GM12878 (cell line): ENCODE data around the gene TDRD15. TPM values are rescaled to one million over a fixed set of nuclear protein-coding genes. Genes with fewer than 3 reads are reported as not detected.
"Not testable (repeated sequence)": the region's sequence is repeated elsewhere in the genome, so short reads cannot be mapped to it uniquely, and the experiment has no call there.

Experiments used
- ATAC-seq: fragments of 200-7000 bp; cut with Tn5 transposase; 3 replicates; pipeline ENCODE4 v1.9.1; 2020; ENCODE audit warnings: mild to moderate bottlenecking, moderate library complexity
- BruUV-seq: library from RNA; stranded (reverse); fragments of 400-500 nt; replicated peaks from 2 replicates; lab custom pipeline; 2021; lab: Mats Ljungman, UMichigan
- CTCF ChIA-PET: fragments of 300-600 bp; sonication (Branson Sonifier 250); formaldehyde crosslinking; extraction: SDS; loops from one replicate; lab custom pipeline; 2021; ENCODE audit warnings: inconsistent platforms; lab: Yijun Ruan, JAX
- POLR2A ChIA-PET: fragments of 350-600 bp; formaldehyde crosslinking; extraction: SDS; loops from one replicate; lab custom pipeline; 2021; ENCODE audit warnings: inconsistent platforms; lab: Charles Lee
- RAD21 ChIA-PET: fragments of 300-600 bp; sonication (Branson Sonifier 250); formaldehyde crosslinking; loops from one replicate; lab custom pipeline; 2023; ENCODE audit warnings: antibody characterized with exemption; ENCODE audit not compliant: unreplicated experiment; lab: Charles Lee
- SMC1A ChIA-PET: fragments of 300-600 bp; sonication (Branson Sonifier 250); formaldehyde crosslinking; loops from one replicate; lab custom pipeline; 2023; ENCODE audit not compliant: unreplicated experiment, uncharacterized antibody; lab: Charles Lee
- DNase-seq: peaks from one replicate; pipeline ENCODE4 v3.0.0-alpha.2; 2011; ENCODE audit warnings: low read depth, low spot score
- FAIRE-seq: peaks from 3 replicates; lab custom pipeline; 2011; peaks lifted over from hg19 to GRCh38; lab: Jason Lieb, UNC
- H2AFZ ChIP-seq: 2 replicates; pipeline ENCODE4 v1.6.0; 2011; ENCODE audit warnings: low read depth, low read length, control low read depth; ENCODE audit not compliant: control insufficient read depth
- H3K27ac ChIP-seq: 2 replicates; pipeline ENCODE4 v1.5.1; 2011; ENCODE audit warnings: control low read depth; ENCODE audit not compliant: control insufficient read depth, insufficient read depth
- H3K27me3 ChIP-seq, 2 experiments: replicated peaks in 1 of 2; 2 replicates each; pipeline versions ENCODE4 v1.6.0 to v1.6.1; 2011; ENCODE audit warnings: low read length in 1 of 2; ENCODE audit not compliant: control insufficient read depth in 2 of 2, insufficient read depth in 2 of 2
- H3K36me3 ChIP-seq, 2 experiments: 2 replicates each; pipeline ENCODE4 v1.5.1; 2011; ENCODE audit warnings: low read length in 1 of 2; ENCODE audit not compliant: control insufficient read depth in 2 of 2, insufficient read depth in 2 of 2
- H3K4me1 ChIP-seq: 2 replicates; pipeline ENCODE4 v1.6.1; 2011; ENCODE audit warnings: mild to moderate bottlenecking, low read length, moderate library complexity, mixed read lengths; ENCODE audit not compliant: control insufficient read depth, insufficient read depth
- H3K4me2 ChIP-seq: 2 replicates; pipeline ENCODE4 v1.6.0; 2011; ENCODE audit warnings: control low read depth; ENCODE audit not compliant: control insufficient read depth, insufficient read depth
- H3K4me3 ChIP-seq: fragments of 200-600 bp; sonication (generic); 2 replicates; pipeline ENCODE4 v1.5.1; 2016
- H3K79me2 ChIP-seq: 2 replicates; pipeline ENCODE4 v1.6.0; 2011; ENCODE audit warnings: low read length; ENCODE audit not compliant: control insufficient read depth, insufficient read depth
- H3K9ac ChIP-seq: 2 replicates; pipeline ENCODE4 v1.8.0; 2011; ENCODE audit warnings: low read length, control low read depth, mixed read lengths; ENCODE audit not compliant: control insufficient read depth, insufficient read depth
- H3K9me3 ChIP-seq: replicated peaks from 3 replicates; pipeline ENCODE4 v1.5.1; 2011; ENCODE audit warnings: mild to moderate bottlenecking, low read length; ENCODE audit not compliant: control insufficient read depth, insufficient read depth
- H4K20me1 ChIP-seq: 2 replicates; pipeline ENCODE4 v1.6.0; 2011; ENCODE audit not compliant: control insufficient read depth, insufficient read depth
- CHD4 ChIP-seq: fragments of 200-600 bp; sonication (generic); IDR thresholded peaks from 2 replicates; pipeline ENCODE4 v1.6.1; 2016; ENCODE audit warnings: mild to moderate bottlenecking
- CREM ChIP-seq: IDR thresholded peaks from 2 replicates; pipeline ENCODE4 v1.6.1; 2014; ENCODE audit warnings: antibody characterized with exemption, low read depth
- FOXK2 ChIP-seq: fragments of 450-650 bp; IDR thresholded peaks from 2 replicates; pipeline ENCODE4 v1.6.1; 2017; ENCODE audit warnings: mild to moderate bottlenecking, moderate library complexity
- GABPA ChIP-seq: IDR thresholded peaks from 2 replicates; pipeline ENCODE4 v1.6.1; 2014; ENCODE audit warnings: antibody characterized with exemption, low read depth, mild to moderate bottlenecking, inconsistent platforms
- MTA3 ChIP-seq: IDR thresholded peaks from 2 replicates; pipeline ENCODE4 v1.6.1; 2012; ENCODE audit warnings: low read length, inconsistent platforms, borderline replicate concordance
- PAX5 ChIP-seq: IDR thresholded peaks from 2 replicates; pipeline ENCODE4 v1.6.1; 2011; ENCODE audit warnings: low read depth, low read length, borderline replicate concordance
- PAX8 ChIP-seq: fragments of 450-650 bp; IDR thresholded peaks from 2 replicates; pipeline ENCODE4 v1.6.1; 2017; ENCODE audit warnings: mild to moderate bottlenecking, moderate library complexity
- RB1 ChIP-seq: fragments of 450-650 bp; formaldehyde crosslinking; IDR thresholded peaks from 2 replicates; pipeline ENCODE4 v1.6.1; 2017; ENCODE audit warnings: mild to moderate bottlenecking, borderline replicate concordance
- RBBP5 ChIP-seq: fragments of 200-600 bp; sonication (generic); conservative IDR thresholded peaks from 2 replicates; pipeline ENCODE4 v1.6.1; 2016
- STAT1 ChIP-seq: fragments of 450-650 bp; conservative IDR thresholded peaks from 2 replicates; pipeline ENCODE4 v1.6.1; 2014; ENCODE audit warnings: antibody characterized with exemption, mild to moderate bottlenecking
- YY1 ChIP-seq: IDR thresholded peaks from 2 replicates; pipeline ENCODE4 v1.6.1; 2011; ENCODE audit warnings: low read depth, mild to moderate bottlenecking, low read length
- ZBED1 ChIP-seq: IDR thresholded peaks from 2 replicates; pipeline ENCODE4 v1.6.1; 2016; ENCODE audit warnings: borderline replicate concordance
- ZZZ3 ChIP-seq: IDR thresholded peaks from 2 replicates; pipeline ENCODE4 v1.6.1; 2011; ENCODE audit warnings: low read depth; ENCODE audit not compliant: control insufficient read depth, insufficient read length
- WGBS: methylation state at CpG from one replicate; pipeline ENCODE4 v1.1.6; 2016; ENCODE audit warnings: low lambda C conversion rate; ENCODE audit not compliant: insufficient replicate concordance, insufficient coverage; ENCODE audit errors: missing lambda C conversion rate; 5-methylcytosine and 5-hydroxymethylcytosine counted together
- in situ Hi-C: fragments of 300-500 bp; cut with MboI; formaldehyde crosslinking; loops from 9 replicates; pipeline ENCODE4 v1.14.3; 2018; ENCODE audit warnings: mixed read lengths
- intact Hi-C: fragments of 100-400 bp; cut with micrococcal nuclease; formaldehyde crosslinking; loops from one replicate; pipeline ENCODE4 v1.14.2; 2022; ENCODE audit not compliant: unreplicated experiment
- polyA plus RNA-seq, 11 experiments: library from polyadenylated mRNA; depleted of rRNA in 4 of 11; unstranded in 6 of 11; stranded (reverse) in 5 of 11; fragments of >200 nt; fragmentation: Nextera tagmentation in 4 of 11; fragmentation: Illumina TruSeq in 1 of 11; extraction: Ambion mirVana in 4 of 11; extraction: Trizol in 1 of 11; gene quantifications; 1 replicate in 1 of 11; 2 replicates in 10 of 11; pipeline versions ENCODE4 v1.2.1 to v1.2.3, GENCODE V29; 2011 to 2016; ENCODE audit warnings: inconsistent platforms in 2 of 11, missing spikeins in 2 of 11, low read depth in 1 of 11
- total RNA-seq, 4 experiments: library from RNA; depleted of rRNA in 3 of 4; stranded (reverse); fragments of >200 nt in 3 of 4; fragmentation: Illumina TruSeq in 1 of 4; extraction: Trizol in 1 of 4; gene quantifications; 2 replicates each; pipeline versions ENCODE4 v1.2.1 to v1.2.3, GENCODE V29; 2013 to 2021
- TF ChIP-seq, protein P1 (sequence below): IDR thresholded peaks from 2 replicates; pipeline ENCODE4 v1.6.1; 2011; ENCODE audit warnings: borderline replicate concordance, low read depth, mild to moderate bottlenecking, moderate library complexity, low read length; ENCODE audit not compliant: insufficient read depth, poor library complexity, severe bottlenecking
- TF ChIP-seq, protein P2 (sequence below): fragments of 450-650 bp; IDR thresholded peaks from 2 replicates; pipeline ENCODE4 v1.6.1; 2017; ENCODE audit warnings: low read depth, mild to moderate bottlenecking, moderate library complexity

TDRD15 gene
- total and polyA plus RNA-seq, 10 of the 15 experiments (the other 5 are each of a cell fraction or from before 2014, with no cell fraction given): not detected

DNA sequence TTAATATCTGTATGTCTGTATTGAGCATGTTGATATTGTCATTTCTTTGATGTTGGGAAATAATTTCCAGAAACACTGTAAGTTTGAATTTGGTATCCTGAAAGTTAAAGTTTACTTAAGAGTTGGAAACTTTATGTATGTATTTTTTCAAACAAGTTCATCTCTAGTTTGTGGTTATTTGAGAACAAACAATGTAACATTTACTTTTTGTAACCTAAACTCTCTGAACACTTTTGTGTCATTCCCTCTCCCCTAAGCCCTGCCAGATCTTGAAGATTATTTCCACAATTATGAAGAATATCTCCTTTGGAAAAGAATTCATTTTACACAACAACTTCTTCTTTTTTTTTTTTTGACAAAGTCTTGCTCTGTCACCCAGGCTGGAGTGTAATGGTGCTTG is 24.9 kb downstream of the TDRD15 start:
- BruUV-seq: no TSS peak
- intact Hi-C loops: no loop called here
- in situ Hi-C loops: no loop called here
- POLR2A ChIA-PET: no interaction called here
- ATAC-seq (no peak), DNase-seq (no peak), FAIRE-seq (no peak)
- RAD21 ChIA-PET: no interaction called here
- H3K36me3 ChIP-seq: no peaks in the 10 kb centered on the region
- no peak overlapping the region for H3K4me2 ChIP-seq
- H3K79me2 ChIP-seq: no peaks in the 10 kb centered on the region
- H3K27me3 ChIP-seq: no peaks in the 10 kb centered on the region
- CTCF ChIA-PET: no interaction called here
- H4K20me1 ChIP-seq: no peaks in the 10 kb centered on the region
- H3K9me3 ChIP-seq: no peaks in the 10 kb centered on the region
- no peaks in the 10 kb centered on the region for H3K4me1 ChIP-seq
- TF ChIP-seq ZBED1: no peak
- no peak for TF ChIP-seq RBBP5
- TF ChIP-seq PAX8: no peak
- TF ChIP-seq RB1: no peak
- no peak for TF ChIP-seq FOXK2
- TF ChIP-seq GABPA: no peak
- TF ChIP-seq ZZZ3: no peak
- TF ChIP-seq, protein P1, sequence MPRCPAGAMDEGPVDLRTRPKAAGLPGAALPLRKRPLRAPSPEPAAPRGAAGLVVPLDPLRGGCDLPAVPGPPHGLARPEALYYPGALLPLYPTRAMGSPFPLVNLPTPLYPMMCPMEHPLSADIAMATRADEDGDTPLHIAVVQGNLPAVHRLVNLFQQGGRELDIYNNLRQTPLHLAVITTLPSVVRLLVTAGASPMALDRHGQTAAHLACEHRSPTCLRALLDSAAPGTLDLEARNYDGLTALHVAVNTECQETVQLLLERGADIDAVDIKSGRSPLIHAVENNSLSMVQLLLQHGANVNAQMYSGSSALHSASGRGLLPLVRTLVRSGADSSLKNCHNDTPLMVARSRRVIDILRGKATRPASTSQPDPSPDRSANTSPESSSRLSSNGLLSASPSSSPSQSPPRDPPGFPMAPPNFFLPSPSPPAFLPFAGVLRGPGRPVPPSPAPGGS: no peak
- no peak for TF ChIP-seq YY1
- TF ChIP-seq CHD4: no peak
- TF ChIP-seq PAX5: no peak
- TF ChIP-seq, protein P2, sequence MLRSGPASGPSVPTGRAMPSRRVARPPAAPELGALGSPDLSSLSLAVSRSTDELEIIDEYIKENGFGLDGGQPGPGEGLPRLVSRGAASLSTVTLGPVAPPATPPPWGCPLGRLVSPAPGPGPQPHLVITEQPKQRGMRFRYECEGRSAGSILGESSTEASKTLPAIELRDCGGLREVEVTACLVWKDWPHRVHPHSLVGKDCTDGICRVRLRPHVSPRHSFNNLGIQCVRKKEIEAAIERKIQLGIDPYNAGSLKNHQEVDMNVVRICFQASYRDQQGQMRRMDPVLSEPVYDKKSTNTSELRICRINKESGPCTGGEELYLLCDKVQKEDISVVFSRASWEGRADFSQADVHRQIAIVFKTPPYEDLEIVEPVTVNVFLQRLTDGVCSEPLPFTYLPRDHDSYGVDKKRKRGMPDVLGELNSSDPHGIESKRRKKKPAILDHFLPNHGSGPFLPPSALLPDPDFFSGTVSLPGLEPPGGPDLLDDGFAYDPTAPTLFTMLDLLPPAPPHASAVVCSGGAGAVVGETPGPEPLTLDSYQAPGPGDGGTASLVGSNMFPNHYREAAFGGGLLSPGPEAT: no peak
- no peak for TF ChIP-seq STAT1
- no peak for TF ChIP-seq CREM
- TF ChIP-seq MTA3: no peak
- H3K27ac ChIP-seq: no peak overlapping the region
- no peak overlapping the region for H3K9ac ChIP-seq
- no peak overlapping the region for H2AFZ ChIP-seq
- SMC1A ChIA-PET: no interaction called here
- no peak overlapping the region for H3K4me3 ChIP-seq

DNA sequence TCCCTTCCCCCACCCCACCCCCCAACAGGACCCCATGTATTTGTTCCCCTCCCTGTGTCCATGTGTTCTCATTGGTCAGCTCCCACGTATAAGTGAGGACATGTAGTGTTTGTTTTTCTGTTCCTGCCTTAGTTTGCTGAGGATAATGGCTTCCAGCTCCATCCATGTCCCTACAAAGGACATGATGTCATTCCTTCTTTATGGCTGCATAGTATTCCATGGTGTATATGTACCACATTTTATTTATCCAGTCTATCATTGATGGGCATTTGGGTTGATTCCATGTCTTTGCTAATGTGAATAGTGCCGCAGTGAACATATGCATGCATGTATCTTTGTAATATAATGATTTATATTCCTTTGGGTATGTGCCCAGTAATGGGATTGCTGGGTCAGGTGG is 27.5 kb downstream of the TDRD15 start:
- H3K27me3 ChIP-seq, POLR2A ChIA-PET, ATAC-seq, DNase-seq, H3K4me3 ChIP-seq, H3K27ac ChIP-seq, H3K79me2 ChIP-seq, H3K9me3 ChIP-seq, FAIRE-seq, in situ Hi-C loops, H3K4me2 ChIP-seq, H4K20me1 ChIP-seq, H3K36me3 ChIP-seq, intact Hi-C loops, H3K4me1 ChIP-seq, SMC1A ChIA-PET, RAD21 ChIA-PET, H2AFZ ChIP-seq, H3K9ac ChIP-seq, BruUV-seq: not testable (repeated sequence)
- CTCF ChIA-PET: interaction anchor here (0.6 kb wide), 1 partner anchor 619 kb away, joined by 3 read pairs; no protein-coding TSS in a partner anchor
- 0% methylated on average over 1 of the region's 2 CpGs for WGBS
